ENCODE results near the gene GPX5. TPM values are rescaled to one million over a fixed set of nuclear protein-coding genes. Genes with fewer than 3 reads are reported as not detected.

GPX5 gene
- total RNA-seq, 2 donors from 2014 or later, result not detected

DNA sequence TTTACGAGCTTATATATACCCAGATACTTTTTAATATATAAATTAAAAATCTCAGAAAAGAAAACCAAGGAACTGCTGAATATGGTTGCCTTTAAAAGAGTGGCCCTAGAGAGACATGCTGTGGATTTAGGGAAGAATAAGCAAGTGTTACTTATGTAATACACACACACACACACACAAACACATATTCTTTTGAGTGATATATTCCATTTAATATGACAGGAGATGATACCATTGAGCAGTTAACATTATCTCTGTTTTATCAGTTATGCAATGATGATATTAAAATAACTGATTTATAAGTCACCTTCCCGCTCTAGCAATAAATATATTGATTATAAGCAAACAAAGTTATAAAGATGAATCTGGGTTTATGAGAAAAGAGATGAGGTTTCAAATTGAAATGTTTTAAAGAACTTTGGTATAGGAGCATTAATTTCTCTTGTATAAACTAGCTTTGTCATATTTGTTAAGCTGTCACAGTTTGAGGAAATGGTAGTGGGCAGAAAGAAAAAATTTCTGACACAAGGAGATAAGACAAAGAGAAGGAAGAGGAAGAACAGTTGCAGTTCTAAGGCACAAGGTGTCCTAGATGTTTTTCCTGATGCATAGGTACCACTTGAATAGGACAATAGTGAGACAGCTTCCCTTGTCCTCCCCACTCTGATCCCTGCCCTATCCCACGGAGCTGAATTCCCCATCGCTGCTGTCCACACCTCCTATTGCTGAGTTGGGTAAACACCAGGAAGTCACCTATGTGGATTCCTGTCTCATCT is 26.4 kb downstream of the GPX5 start:
- TF ChIP-seq, protein P1, sequence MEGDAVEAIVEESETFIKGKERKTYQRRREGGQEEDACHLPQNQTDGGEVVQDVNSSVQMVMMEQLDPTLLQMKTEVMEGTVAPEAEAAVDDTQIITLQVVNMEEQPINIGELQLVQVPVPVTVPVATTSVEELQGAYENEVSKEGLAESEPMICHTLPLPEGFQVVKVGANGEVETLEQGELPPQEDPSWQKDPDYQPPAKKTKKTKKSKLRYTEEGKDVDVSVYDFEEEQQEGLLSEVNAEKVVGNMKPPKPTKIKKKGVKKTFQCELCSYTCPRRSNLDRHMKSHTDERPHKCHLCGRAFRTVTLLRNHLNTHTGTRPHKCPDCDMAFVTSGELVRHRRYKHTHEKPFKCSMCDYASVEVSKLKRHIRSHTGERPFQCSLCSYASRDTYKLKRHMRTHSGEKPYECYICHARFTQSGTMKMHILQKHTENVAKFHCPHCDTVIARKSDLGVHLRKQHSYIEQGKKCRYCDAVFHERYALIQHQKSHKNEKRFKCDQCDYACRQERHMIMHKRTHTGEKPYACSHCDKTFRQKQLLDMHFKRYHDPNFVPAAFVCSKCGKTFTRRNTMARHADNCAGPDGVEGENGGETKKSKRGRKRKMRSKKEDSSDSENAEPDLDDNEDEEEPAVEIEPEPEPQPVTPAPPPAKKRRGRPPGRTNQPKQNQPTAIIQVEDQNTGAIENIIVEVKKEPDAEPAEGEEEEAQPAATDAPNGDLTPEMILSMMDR (IDR thresholded peaks at IDR 0.05), result no peak
- no peaks in the 10 kb centered on the region for H3K27me3 ChIP-seq
- no peak for DNase-seq (ENCODE audit: low spot score)

DNA sequence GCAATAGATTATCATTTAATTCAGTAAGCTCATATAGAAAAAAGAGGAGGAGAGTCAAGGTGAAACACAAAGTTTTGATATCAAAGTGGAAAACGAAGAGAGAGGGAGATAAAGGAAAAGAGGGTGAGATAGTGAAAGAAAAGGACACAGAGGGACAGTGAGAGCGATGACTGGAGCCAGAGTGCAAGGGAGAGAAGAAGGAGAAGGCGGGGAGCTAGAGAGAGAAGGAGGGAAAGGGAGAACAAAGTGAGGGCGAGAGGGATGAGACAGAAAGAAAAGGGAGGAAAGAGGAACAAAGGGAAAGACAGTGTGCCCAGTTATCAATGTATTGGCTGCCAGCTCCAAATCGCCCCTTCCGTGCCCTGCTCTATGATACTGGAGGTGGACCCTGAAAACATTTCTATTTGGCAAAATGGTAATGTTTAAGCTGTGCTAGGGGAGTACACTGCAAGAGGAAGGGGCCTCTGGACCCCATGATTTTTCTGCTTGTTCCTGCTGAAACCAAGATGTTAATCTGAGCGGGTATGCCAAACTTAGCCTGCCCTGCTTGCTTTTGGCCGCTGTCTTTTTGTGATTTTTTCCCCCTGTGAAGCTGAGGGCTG is 27.8 kb downstream of the GPX5 start:
- H3K36me3 ChIP-seq, result no peaks in the 10 kb centered on the region
- peaks cover 0 to 11% of the 10 kb centered on the region in 2 donors for H3K9me3 ChIP-seq
- no peak for DNase-seq (ENCODE audit: low spot score)
- H3K27me3 ChIP-seq, result no peaks in the 10 kb centered on the region
- H3K4me3 ChIP-seq, result peak overlapping the region in 1 of 2 donors; percentile 27
- TF ChIP-seq, protein P1 (IDR thresholded peaks at IDR 0.05), result no peak
- H3K27ac ChIP-seq, result no peak overlapping the region
- no peaks in the 10 kb centered on the region for H3K4me1 ChIP-seq

More for the DNA sequence above, 26.4 kb downstream of the GPX5 start:
- Histone ChIP-seq H3K27ac (no peak overlapping the region), H3K4me1 (no peaks in the 10 kb centered on the region), H3K4me3 (no peak overlapping the region), H3K9me3 (peaks cover 0 to 11% of the 10 kb centered on the region in 2 donors), H3K36me3 (no peaks in the 10 kb centered on the region)

DNA sequence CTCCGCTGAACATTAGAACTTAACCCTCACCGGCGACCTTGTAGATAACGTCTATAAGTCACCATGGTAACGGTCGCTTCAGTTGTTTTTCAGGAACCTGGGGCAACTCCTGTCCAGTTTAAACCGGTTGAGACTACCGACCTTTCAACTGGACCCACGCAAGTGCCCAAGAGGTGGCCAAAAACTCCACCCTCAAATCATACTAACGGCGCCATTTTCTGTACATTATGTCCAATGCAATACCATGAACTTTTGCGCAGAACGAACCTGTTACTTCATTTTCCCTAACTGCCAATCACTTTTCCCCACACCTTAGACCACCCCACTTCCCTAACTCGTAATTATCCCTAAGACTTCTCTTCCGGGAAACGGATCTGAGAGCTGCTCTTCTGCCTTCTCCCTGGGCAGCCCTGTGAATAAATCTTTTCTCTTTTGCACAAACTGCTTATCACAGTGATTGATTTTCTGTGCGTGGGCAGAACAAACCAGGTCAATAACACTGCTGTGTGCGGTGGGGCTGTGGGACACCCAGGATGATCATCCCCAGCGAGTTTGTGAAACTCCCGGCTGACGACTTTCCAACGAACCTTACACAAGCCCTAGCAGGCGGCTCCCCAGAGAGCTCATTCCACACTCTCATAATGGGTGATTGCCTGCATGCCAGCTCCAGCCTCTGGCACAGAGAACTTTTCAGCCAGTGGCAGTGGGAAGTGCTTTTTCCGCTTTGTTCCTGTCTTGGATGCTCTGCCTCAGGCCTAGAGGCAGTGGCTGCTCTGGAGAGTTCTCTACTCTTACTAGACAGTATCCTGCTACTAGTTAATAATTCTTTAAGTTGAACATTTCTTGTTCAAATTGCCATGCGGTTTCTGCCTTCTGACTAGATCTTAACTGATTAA is 28.6 kb downstream of the GPX5 start:
- H3K4me3 ChIP-seq, result peak overlapping the region; percentile 19 to 27
- no peak for DNase-seq (ENCODE audit: low spot score)
- H3K36me3 ChIP-seq, result no peaks in the 10 kb centered on the region
- H3K27ac ChIP-seq, result no peak overlapping the region
- no peaks in the 10 kb centered on the region for H3K27me3 ChIP-seq
- TF ChIP-seq, protein P1 (IDR thresholded peaks at IDR 0.05), result no peak
- no peaks in the 10 kb centered on the region for H3K4me1 ChIP-seq
- H3K9me3 ChIP-seq, result peaks cover 0 to 11% of the 10 kb centered on the region in 2 donors

GRCh38 chr6:28555136-28555535 is 29.5 kb downstream of the GPX5 start:
- H3K27ac ChIP-seq, result no peak overlapping the region
- TF ChIP-seq, protein P1 (IDR thresholded peaks at IDR 0.05), result no peak
- DNase-seq (ENCODE audit: low spot score), result no peak
- no peaks in the 10 kb centered on the region for H3K36me3 ChIP-seq
- peaks cover 0 to 11% of the 10 kb centered on the region in 2 donors for H3K9me3 ChIP-seq
- no peak overlapping the region for H3K4me3 ChIP-seq
- H3K27me3 ChIP-seq, result no peaks in the 10 kb centered on the region
- no peaks in the 10 kb centered on the region for H3K4me1 ChIP-seq

GRCh38 chr6:28558629-28559028 is 32.9 kb downstream of the GPX5 start:
- Histone ChIP-seq H3K9me3 (no peaks in the 10 kb centered on the region), H3K4me3 (no peak overlapping the region), H3K36me3 (no peaks in the 10 kb centered on the region), H3K27ac (no peak overlapping the region), H3K27me3 (no peaks in the 10 kb centered on the region), H3K4me1 (no peaks in the 10 kb centered on the region)
- no peak for DNase-seq (ENCODE audit: low spot score)
- TF ChIP-seq, protein P1 (IDR thresholded peaks at IDR 0.05), result no peak
